ENCODE data around the gene ZNF200.

GRCh38 chr16:3234543-3234856 is 458 bp downstream of the ZNF200 start:
- TF ChIP-seq CTCF (IDR thresholded peaks at IDR 0.05) (no peak), EZH2 (IDR thresholded peaks at IDR 0.05; ENCODE audit: borderline replicate concordance, insufficient read depth, low read depth, low read length, poor library complexity, severe bottlenecking) (no peak)

Measured in B cell (primary cell).